SKM-1 treated with dmso at 0.1 percent for 144 hours (cell line): ENCODE measurements around the gene THBS3.
"Not testable (repeated sequence)": the region's sequence is repeated elsewhere in the genome, so short reads cannot be mapped to it uniquely, and the experiment has no call there.

ENCODE experiments used
- DNase-seq: peaks from one replicate; lab custom pipeline; 2025; ENCODE audit not compliant: unreplicated experiment; lab: John Stamatoyannopoulos, UW

The THBS3 gene

DNA sequence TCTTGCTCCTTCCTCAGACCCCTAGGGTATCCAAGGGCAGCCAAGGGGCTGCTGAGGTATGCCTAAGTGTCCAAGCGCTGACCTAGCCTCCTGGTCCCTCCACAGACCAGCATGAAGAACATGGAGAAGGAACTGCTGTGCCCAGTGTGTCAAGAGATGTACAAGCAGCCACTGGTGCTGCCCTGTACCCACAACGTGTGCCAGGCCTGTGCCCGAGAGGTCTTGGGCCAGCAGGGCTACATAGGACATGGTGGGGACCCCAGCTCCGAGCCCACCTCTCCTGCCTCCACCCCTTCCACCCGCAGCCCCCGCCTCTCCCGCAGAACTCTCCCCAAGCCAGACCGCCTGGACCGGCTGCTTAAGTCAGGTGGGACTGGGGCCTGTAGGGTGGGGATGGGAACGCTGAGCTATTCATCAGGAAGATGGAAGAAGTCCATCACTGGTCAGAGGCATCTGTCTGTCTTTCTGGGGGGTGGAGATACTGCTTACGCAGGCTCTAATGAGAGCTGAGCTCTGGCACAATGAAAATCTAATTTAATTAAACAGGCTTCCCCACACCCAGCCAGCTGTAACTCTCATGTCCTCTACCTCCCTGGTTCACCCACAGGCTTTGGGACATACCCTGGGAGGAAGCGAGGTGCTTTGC, 32.3 kb downstream of the THBS3 start:
- no peak for DNase-seq

- no peak for DNase-seq
These were observed 33.1 kb downstream of the THBS3 start for GRCh38 chr1:155174324-155175280.

DNA sequence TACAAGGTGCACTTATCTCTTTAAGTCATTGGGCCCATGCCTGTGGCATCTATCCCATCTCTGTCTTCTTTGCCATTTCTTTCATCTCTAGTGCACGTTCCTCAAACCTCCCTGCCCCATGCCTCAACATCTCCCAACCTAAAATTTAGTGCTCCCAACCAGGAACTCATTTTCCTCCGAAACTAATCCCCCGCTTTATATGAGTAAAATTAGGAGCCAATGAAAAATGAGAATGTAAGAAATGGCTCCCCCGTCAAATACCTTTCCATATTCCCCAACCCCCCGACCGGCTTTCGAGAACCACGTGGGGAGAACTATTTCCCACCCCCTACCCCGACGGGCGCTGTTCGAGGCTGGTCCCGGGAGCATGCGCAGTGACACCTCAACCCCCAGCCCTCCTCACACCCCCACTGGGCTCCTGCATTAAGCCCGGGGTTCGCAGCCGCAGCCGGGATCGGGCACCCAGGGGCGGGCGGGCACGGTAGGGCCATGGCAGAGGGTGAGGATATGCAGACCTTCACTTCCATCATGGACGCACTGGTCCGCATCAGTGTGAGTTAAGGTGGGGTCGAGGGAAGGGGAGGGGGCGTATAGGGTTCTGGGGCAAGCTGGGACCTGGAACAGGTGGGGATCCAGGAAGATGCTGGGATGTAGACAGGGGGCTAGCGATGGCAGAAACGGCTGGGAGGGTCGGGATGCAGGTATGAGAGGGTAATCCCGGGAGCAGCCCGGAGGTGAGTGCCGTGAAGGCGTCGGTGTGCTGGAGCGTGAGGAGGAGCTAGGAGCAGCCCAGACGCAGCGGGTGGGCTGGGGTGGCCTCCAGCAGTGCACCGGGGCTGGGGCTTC, 34.0 kb downstream of the THBS3 start, which contains the start of gene TRIM46:
Gene TRIM46 (plus strand): TSS at position 372 of the 846 bp plus-strand sequence. CDS start 118 bp downstream, at position 490.
- peak; percentile 40 for DNase-seq

DNA sequence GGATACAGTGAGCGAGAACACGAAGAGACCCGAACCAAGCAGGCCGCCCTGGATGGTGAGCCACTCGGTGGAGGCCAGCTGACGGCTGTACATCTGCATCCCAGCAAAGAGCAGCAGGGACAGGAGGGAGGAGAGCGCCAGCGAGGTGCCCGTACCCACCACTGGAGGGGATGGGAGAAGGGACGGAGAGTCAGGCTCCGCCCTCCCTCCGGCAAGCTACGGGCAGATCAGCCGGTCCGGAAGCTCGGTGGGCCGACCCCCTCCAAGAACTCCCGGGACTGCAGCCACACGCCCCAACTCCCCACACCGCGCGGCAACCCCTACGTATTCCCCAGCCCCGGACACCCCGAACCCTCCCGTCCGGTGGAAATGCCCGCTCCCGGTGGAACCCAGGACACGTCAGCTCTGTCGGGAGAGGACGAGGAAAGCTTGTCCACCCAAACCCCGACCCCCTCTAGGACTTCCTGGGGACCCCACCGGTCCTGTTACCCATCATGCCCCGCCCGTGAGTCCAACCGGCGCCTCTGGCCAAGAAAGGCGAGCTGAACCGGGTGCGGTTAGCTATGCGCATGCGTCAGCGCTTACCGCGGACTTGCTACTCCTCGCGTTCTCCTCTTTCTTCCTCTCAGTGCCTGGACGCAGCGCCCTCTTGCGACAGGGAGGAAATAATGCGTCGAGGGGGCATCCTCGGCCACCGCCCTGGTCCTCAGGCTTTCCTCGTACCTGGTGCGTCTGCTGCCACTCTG, 34.8 kb downstream of the THBS3 start, which contains the start of gene KRTCAP2:
Gene KRTCAP2 (minus strand): TSS at position 573 of the 746 bp plus-strand sequence. CDS start 80 bp downstream, at position 493.
- peak; percentile 99 for DNase-seq

- DNase-seq: no peak
These were observed 35.6 kb downstream of the THBS3 start for GRCh38 chr1:155171836-155172731.

DNA sequence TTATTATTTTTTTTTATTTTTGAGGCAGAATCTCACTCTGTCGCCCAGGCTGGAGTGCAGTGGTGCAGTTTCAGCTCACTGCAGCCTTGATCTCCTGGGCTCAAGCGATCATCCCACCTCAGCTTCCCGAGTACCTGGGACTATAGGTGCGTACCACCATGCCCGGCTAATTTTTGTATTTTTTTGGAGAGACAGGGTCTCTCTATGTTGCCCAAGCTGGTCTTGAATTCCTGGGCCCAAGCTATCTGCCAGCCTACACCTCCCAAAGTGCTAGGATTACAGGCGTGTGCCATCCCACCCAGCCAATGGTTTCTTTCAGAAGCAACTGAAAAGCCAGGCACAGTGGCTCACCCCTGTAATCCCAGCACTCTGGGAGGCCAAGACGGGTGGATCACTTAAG, 36.9 kb downstream of the THBS3 start:
- no peak for DNase-seq

- DNase-seq: no peak
These were observed 37.5 kb downstream of the THBS3 start for GRCh38 chr1:155170101-155170785.

DNA sequence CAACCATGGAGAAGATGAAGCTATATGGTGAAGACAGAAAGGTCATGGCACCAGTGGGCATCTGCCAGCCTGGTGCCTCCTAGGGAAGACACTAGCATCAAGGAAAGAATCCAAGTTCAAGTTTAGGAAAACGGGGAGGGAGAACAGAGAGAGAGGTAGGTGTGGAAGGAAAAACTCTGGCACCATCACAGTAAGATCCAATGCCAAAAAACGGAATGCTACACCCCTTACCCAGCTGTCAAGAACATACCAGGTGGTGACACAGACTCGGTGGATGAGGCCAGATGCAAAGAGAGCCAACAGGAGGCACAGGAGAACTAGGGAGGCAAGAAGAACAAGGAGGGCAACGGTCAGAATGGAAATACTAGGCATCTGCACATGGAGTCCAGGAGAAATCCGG, 38.2 kb downstream of the THBS3 start:
- no peak for DNase-seq

- no peak for DNase-seq
These were observed 39.1 kb downstream of the THBS3 start for GRCh38 chr1:155168456-155169210.

DNA sequence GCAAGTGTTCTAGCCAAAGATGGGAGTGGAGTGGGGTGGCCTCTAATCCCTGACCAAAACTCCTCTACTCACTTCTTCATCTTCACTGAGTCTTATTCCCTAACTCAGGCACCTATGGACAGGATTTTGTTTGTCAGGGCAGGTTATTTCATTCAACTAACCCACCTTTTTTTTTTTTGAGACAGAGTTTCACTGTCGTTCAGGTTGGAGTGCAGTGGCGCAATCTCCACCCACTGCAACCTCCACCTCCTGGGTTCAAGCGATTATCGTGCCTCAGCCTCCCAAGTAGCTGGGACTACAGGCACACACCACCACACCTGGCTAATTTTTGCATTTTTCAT, 39.6 kb downstream of the THBS3 start:
- not testable (repeated sequence) for DNase-seq

DNA sequence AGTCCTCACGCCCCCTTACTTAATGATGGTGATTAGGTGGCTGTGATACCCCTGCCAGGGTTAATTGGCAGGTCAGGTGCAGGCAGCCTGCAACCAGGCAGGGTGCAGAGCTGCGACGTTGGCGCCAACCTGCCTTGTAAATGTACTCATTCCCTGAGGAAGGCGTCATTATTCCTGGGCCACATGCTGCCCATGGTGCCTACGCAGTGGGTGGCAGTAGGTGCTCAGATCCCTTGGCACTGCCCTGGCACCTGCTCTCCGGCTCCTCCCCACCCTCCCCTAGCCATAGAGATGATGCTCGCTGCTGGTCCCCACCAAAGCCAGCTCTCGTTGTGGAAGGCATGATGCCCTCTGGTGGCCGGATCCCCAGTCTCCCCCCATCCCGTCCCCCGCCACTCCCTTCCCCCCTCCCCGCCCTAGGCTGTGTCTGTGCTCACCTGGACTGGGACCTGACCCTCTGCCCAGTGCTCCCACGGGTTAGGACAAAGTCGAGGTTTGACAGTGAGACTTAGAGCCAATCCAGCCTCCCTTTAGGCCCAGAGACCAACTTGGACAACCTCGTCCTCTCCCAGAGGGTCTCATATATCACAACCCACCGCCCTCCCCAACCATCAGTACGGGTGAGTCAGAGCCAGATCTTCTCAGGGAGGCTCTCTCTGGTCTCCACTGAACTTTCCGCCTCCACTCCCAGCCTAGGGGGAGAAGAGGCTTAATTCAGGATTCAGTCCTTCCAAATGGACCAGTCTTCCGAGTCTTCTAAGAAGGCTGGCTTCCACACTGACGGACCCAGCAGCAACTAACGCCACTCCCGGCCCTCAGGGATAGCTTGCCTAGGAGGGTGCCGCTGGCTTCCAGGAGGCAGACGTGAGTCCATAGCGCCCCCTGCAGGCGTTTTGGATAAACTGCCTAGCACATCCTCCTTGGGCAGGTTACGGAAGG, 40.3 kb downstream of the THBS3 start:
- peak; percentile 88 for DNase-seq

DNA sequence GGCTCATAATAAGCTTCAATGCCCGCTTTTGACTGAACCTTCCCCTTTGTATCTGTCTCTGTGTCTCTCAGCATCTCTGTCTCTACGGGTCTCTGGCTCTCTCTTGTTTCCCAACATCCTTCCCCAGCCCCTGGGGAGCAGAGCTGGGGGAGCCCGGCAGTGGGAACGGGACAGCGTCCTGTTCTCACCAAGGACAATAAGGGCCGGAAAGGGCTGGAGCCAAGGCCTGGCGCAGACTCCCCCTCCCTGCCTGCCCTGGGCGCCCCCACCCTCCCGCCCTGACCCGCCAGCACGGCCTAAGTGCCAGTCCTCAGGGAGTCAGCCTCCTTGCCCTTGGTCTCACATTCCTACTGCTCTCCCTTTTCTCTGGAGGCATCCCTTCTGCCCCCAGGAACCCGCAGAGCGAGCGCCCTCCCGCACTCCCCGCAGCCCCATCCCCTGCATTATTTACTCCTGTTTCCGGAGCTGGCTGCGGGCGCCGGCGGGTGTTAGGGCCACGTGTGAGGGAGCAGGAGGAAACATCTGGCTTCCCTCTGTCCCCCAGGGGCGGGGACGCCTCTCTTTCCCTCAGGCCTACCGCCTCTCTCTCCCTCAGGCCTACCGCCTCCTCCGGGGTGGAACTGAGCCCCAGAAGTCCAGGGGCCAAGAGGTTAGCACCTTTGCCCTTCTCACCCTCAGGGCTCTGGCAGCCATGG, 41.1 kb downstream of the THBS3 start:
- DNase-seq: no peak

- DNase-seq: no peak
These were observed 41.6 kb downstream of the THBS3 start for GRCh38 chr1:155166051-155166470.

DNA sequence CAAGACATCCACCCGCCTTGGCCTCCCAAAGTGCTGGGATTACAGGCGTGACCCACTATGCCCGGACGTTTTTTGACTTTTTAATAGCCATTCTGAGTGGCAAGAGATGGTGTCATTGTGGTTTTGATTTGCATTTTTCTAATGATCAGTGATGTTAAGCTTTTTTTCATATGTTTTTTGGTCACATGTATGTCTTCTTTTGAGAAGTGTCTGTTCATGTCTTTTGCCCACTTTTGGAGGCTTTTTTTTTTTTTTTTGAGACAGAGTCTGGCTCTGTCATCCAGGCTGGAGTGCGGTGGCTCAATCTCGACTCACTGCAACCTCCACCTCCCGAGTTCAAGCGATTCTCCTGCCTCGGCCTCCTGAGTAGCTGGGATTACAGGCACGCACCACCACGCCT, 43.1 kb downstream of the THBS3 start:
- not testable (repeated sequence) for DNase-seq

GRCh38 chr1:155163785-155164184, 43.9 kb downstream of the THBS3 start:
- not testable (repeated sequence) for DNase-seq

DNA sequence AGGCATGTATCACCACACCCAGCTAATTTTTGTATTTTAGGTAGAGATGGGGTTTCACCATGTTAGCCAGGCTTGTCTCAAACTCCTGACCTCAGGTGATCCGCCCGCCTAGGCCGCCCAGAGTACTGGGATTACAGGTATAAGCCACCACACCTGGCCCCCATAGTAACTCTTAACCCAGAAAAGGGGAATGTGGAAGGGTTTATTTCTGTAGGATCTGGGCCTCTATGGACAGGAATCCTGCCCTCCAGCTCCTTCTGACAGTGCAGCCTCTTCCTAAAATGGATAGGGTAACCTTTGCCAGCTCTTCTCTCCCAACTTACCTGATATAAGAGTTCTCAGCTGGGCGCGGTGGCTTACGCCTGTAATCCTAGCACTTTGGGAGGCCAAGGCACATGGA, 45.1 kb downstream of the THBS3 start:
- not testable (repeated sequence) for DNase-seq
